HG02798 (cell line): ENCODE data around the gene FOXRED1.
A peak's percentile ranks its signal among the peaks of the same experiment; 100 is the strongest.
"Not testable (repeated sequence)": the region's sequence is repeated elsewhere in the genome, so short reads cannot be mapped to it uniquely, and the experiment has no call there.

Experiments used
- ATAC-seq: cut with Tn5 transposase; IDR thresholded peaks from one replicate; pipeline ENCODE4 v1.9.1; 2021; ENCODE audit warnings: mild to moderate bottlenecking; ENCODE audit not compliant: unreplicated experiment, poor library complexity

Gene FOXRED1

GRCh38 chr11:126268361-126268707 lies 620 bp upstream of the FOXRED1 start:
- no peak for ATAC-seq

GRCh38 chr11:126277322-126277721 lies 8.4 kb downstream of the FOXRED1 start:
- no peak for ATAC-seq

- ATAC-seq = no peak
Observed at GRCh38 chr11:126277780-126278179, 8.8 kb downstream of the FOXRED1 start.

GRCh38 chr11:126279191-126279590 lies 10.2 kb downstream of the FOXRED1 start:
- no peak for ATAC-seq

- no peak for ATAC-seq
Observed at GRCh38 chr11:126280595-126280994, 11.6 kb downstream of the FOXRED1 start.

- no peak for ATAC-seq
Observed at GRCh38 chr11:126281245-126281644, 12.3 kb downstream of the FOXRED1 start.

- ATAC-seq = no peak
Observed at GRCh38 chr11:126281666-126282175, 12.8 kb downstream of the FOXRED1 start.

GRCh38 chr11:126282361-126282735 lies 13.4 kb downstream of the FOXRED1 start:
- ATAC-seq = no peak

GRCh38 chr11:126282736-126283591 lies 14.0 kb downstream of the FOXRED1 start, which contains the start of gene TIRAP:
TIRAP (plus strand) TSS chr11:126283093; CDS start chr11:126290895, 7,802 bp downstream.
- ATAC-seq = peak; percentile 71

GRCh38 chr11:126284829-126285228 lies 15.9 kb downstream of the FOXRED1 start:
- ATAC-seq = peak; percentile 63

GRCh38 chr11:126288237-126288636 lies 19.3 kb downstream of the FOXRED1 start:
- ATAC-seq = no peak

GRCh38 chr11:126290887-126291286 lies 21.9 kb downstream of the FOXRED1 start:
- no peak for ATAC-seq

GRCh38 chr11:126293726-126294125 lies 24.8 kb downstream of the FOXRED1 start:
- peak; percentile 47 for ATAC-seq

GRCh38 chr11:126297004-126297403 lies 28.1 kb downstream of the FOXRED1 start:
- no peak for ATAC-seq

GRCh38 chr11:126303623-126304456 lies 34.9 kb downstream of the FOXRED1 start, which contains the start of gene DCPS:
DCPS (plus strand) TSS chr11:126304060; CDS start chr11:126304081, 21 bp downstream.
- peak; percentile 92 for ATAC-seq

- ATAC-seq = peak; percentile 29
Observed at GRCh38 chr11:126304457-126305075, 35.6 kb downstream of the FOXRED1 start.

GRCh38 chr11:126305699-126306098 lies 36.7 kb downstream of the FOXRED1 start:
- ATAC-seq = peak; percentile 66

- ATAC-seq = no peak
Observed at GRCh38 chr11:126307706-126308105, 38.8 kb downstream of the FOXRED1 start.

- ATAC-seq = no peak
Observed at GRCh38 chr11:126308271-126308671, 39.3 kb downstream of the FOXRED1 start.

- not testable (repeated sequence) for ATAC-seq
Observed at GRCh38 chr11:126308771-126309170, 39.8 kb downstream of the FOXRED1 start.
